Stomach (tissue), 4 donors: ENCODE measurements around the gene COL23A1.

Experiments used
- CTCF ChIP-seq, 7 experiments: fragments of 450-650 bp in 4 of 7; fragments of 200-600 bp in 3 of 7; sonication (generic) in 3 of 7; IDR thresholded peaks; one replicate each; pipeline ENCODE4 v1.5.1; 2016 to 2019; ENCODE audit warnings: antibody characterized with exemption in 7 of 7, control low read depth in 2 of 7, mild to moderate bottlenecking in 1 of 7
- POLR2AphosphoS5 ChIP-seq, 3 donors: sonication (generic); formaldehyde crosslinking; IDR thresholded peaks; one replicate each; pipeline ENCODE4 v1.6.1; 2016; ENCODE audit warnings: antibody characterized with exemption in 3 of 3

GRCh38 chr5:178216779-178217178 lies 373.4 kb downstream of the COL23A1 start:
- TF ChIP-seq CTCF (IDR thresholded peaks at IDR 0.05) (no peak), POLR2AphosphoS5 (IDR thresholded peaks at IDR 0.05) (no peak)
